Measurements from ENCODE around the gene HOXC9. TPM values are rescaled to one million over a fixed set of nuclear protein-coding genes. Genes with fewer than 3 reads are reported as not detected.

HOXC9 gene
- total RNA-seq, 1 experiment from 2014 or later: not detected

GRCh38 chr12:53958128-53958527 lies 41.8 kb upstream of the HOXC9 start:
- H3K4me3 Mint-ChIP-seq: no peak overlapping the region
- POLR2A ChIA-PET: no interaction called here
- CTCF ChIA-PET: interaction anchor here (1.0 to 1.5 kb wide), 3 partner anchors 74 to 256 kb away, joined by 3 to 5 read pairs (median 3); partner anchors contain the start of gene HOXC5
- peaks cover 15% of the 10 kb centered on the region for H3K4me1 Mint-ChIP-seq
- TF ChIP-seq, protein P1, sequence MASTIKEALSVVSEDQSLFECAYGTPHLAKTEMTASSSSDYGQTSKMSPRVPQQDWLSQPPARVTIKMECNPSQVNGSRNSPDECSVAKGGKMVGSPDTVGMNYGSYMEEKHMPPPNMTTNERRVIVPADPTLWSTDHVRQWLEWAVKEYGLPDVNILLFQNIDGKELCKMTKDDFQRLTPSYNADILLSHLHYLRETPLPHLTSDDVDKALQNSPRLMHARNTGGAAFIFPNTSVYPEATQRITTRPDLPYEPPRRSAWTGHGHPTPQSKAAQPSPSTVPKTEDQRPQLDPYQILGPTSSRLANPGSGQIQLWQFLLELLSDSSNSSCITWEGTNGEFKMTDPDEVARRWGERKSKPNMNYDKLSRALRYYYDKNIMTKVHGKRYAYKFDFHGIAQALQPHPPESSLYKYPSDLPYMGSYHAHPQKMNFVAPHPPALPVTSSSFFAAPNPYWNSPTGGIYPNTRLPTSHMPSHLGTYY (CRISPR knock-in tag; IDR thresholded peaks at IDR 0.05): no peak
- TF ChIP-seq ZBTB43 (CRISPR knock-in tag; IDR thresholded peaks at IDR 0.05) (no peak), EMX1 (CRISPR knock-in tag; IDR thresholded peaks at IDR 0.05) (no peak)
- no peaks in the 10 kb centered on the region for H3K9me3 Mint-ChIP-seq
- ATAC-seq: no peak
- DNase-seq (ENCODE audit: low spot score): no peak
- no peak overlapping the region for H3K27ac Mint-ChIP-seq
- H3K36me3 Mint-ChIP-seq: no peaks in the 10 kb centered on the region
- peaks cover 100% of the 10 kb centered on the region for H3K27me3 Mint-ChIP-seq (ENCODE audit: low read depth)

DNA sequence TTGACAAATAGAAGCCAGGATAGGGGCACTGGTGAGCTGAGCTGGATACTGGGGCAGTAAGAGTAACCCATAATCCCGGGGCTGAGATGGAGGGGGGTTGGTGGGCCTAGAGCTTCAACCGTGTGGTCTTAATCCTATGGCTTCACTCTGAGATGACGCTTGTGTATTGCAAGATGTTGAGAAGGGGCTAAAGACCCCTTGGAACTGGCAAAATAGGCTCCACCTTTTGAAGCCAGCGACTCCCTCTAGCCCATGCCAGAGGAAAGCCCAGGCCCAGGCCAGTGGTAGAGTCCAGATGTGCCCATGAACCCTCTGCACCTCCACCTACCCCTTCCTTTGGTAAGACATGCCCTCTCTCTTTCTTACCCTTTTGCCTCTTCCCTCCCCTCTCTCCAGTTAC lies 40.6 kb upstream of the HOXC9 start:
- Mint-ChIP-seq H3K9me3 (no peaks in the 10 kb centered on the region), H3K4me3 (no peak overlapping the region), H3K27me3 (ENCODE audit: low read depth) (peaks cover 100% of the 10 kb centered on the region), H3K4me1 (peaks cover 17% of the 10 kb centered on the region), H3K36me3 (no peaks in the 10 kb centered on the region), H3K27ac (no peak overlapping the region)
- CTCF ChIA-PET: interaction anchor here (1.0 to 1.3 kb wide), 3 partner anchors 45 to 212 kb away, joined by 3 read pairs; no protein-coding TSS in a partner anchor
- ATAC-seq (no peak), DNase-seq (ENCODE audit: low spot score) (no peak)
- TF ChIP-seq ZNF317 (CRISPR knock-in tag; IDR thresholded peaks at IDR 0.05; ENCODE audit: borderline replicate concordance, low read depth) (no peak), SMAD4 (CRISPR knock-in tag; IDR thresholded peaks at IDR 0.05) (no peak), ZNF232 (CRISPR knock-in tag; IDR thresholded peaks at IDR 0.05) (no peak), NFE2L1 (CRISPR knock-in tag; IDR thresholded peaks at IDR 0.05) (no peak), ETV6 (CRISPR knock-in tag; IDR thresholded peaks at IDR 0.05) (no peak), CREB1 (CRISPR knock-in tag; IDR thresholded peaks at IDR 0.05) (no peak)
- POLR2A ChIA-PET: no interaction called here

GRCh38 chr12:53960187-53961024 lies 39.6 kb upstream of the HOXC9 start:
- CTCF ChIA-PET: interaction anchor here (1.0 to 1.5 kb wide), 7 partner anchors 8 to 213 kb away, joined by 3 to 6 read pairs (median 5); partner anchors contain the start of genes HOXC10 and HOXC13
- Mint-ChIP-seq H3K4me3 (no peak overlapping the region; the same call in 1 of the 2 replicates), H3K27me3 (ENCODE audit: low read depth) (peaks cover 100% of the 10 kb centered on the region), H3K27ac (no peak overlapping the region), H3K36me3 (no peaks in the 10 kb centered on the region), H3K4me1 (peaks cover 19% of the 10 kb centered on the region), H3K9me3 (no peaks in the 10 kb centered on the region)
- DNase-seq (ENCODE audit: low spot score): no peak
- TF ChIP-seq ZNF317 (CRISPR knock-in tag; IDR thresholded peaks at IDR 0.05; ENCODE audit: borderline replicate concordance, low read depth) (no peak), MXD4 (CRISPR knock-in tag; IDR thresholded peaks at IDR 0.05; ENCODE audit: borderline replicate concordance) (no peak), TEAD1 (CRISPR knock-in tag; IDR thresholded peaks at IDR 0.05) (no peak), TP53 (CRISPR knock-in tag; IDR thresholded peaks at IDR 0.05) (no peak)
- POLR2A ChIA-PET: interaction anchor here (0.9 kb wide), 1 partner anchor 30 kb away, joined by 3 read pairs; no protein-coding TSS in a partner anchor
- ATAC-seq: no peak

GRCh38 chr12:53961025-53961761 lies 38.8 kb upstream of the HOXC9 start:
- no peak overlapping the region for H3K27ac Mint-ChIP-seq
- DNase-seq (ENCODE audit: low spot score) (no peak), ATAC-seq (peak; percentile 23)
- ChIA-PET POLR2A (interaction anchor here (0.9 kb wide), 1 partner anchor 29 kb away, joined by 3 read pairs; no protein-coding TSS in a partner anchor), CTCF (interaction anchor here (0.9 to 1.5 kb wide), 9 partner anchors 9 to 214 kb away, joined by 3 to 6 read pairs (median 4); partner anchors contain the start of genes HOXC10 and HOXC13)
- TF ChIP-seq ZNF219 (CRISPR knock-in tag; IDR thresholded peaks at IDR 0.05; ENCODE audit: borderline replicate concordance) (peak; percentile 47; the same call in 1 of the 2 replicates), RELA (CRISPR knock-in tag; IDR thresholded peaks at IDR 0.05; ENCODE audit: borderline replicate concordance) (no peak), SOX15 (CRISPR knock-in tag; IDR thresholded peaks at IDR 0.05) (no peak), ETV6 (CRISPR knock-in tag; IDR thresholded peaks at IDR 0.05) (no peak), ARID4B (CRISPR knock-in tag; IDR thresholded peaks at IDR 0.05; ENCODE audit: borderline replicate concordance) (no peak)
- H3K36me3 Mint-ChIP-seq: no peaks in the 10 kb centered on the region
- H3K9me3 Mint-ChIP-seq: no peaks in the 10 kb centered on the region
- peaks cover 100% of the 10 kb centered on the region for H3K27me3 Mint-ChIP-seq (ENCODE audit: low read depth)
- H3K4me1 Mint-ChIP-seq: peaks cover 17% of the 10 kb centered on the region
- H3K4me3 Mint-ChIP-seq: no peak overlapping the region

Measured in WTC11 (cell line).